Stimulated activated CD8-positive, alpha-beta memory T cell treated with anti-CD3 and anti-CD28 coated beads, Interleukin-4, amount 100 ng/mL, for 48 hours (primary cell): ENCODE data around the gene CFAP54.
"Not testable (repeated sequence)": the region's sequence is repeated elsewhere in the genome, so short reads cannot be mapped to it uniquely, and the experiment has no call there.

ENCODE experiments used
- DNase-seq: peaks from one replicate; pipeline ENCODE4 v3.0.0-alpha.2; 2020

Gene CFAP54, protein sequence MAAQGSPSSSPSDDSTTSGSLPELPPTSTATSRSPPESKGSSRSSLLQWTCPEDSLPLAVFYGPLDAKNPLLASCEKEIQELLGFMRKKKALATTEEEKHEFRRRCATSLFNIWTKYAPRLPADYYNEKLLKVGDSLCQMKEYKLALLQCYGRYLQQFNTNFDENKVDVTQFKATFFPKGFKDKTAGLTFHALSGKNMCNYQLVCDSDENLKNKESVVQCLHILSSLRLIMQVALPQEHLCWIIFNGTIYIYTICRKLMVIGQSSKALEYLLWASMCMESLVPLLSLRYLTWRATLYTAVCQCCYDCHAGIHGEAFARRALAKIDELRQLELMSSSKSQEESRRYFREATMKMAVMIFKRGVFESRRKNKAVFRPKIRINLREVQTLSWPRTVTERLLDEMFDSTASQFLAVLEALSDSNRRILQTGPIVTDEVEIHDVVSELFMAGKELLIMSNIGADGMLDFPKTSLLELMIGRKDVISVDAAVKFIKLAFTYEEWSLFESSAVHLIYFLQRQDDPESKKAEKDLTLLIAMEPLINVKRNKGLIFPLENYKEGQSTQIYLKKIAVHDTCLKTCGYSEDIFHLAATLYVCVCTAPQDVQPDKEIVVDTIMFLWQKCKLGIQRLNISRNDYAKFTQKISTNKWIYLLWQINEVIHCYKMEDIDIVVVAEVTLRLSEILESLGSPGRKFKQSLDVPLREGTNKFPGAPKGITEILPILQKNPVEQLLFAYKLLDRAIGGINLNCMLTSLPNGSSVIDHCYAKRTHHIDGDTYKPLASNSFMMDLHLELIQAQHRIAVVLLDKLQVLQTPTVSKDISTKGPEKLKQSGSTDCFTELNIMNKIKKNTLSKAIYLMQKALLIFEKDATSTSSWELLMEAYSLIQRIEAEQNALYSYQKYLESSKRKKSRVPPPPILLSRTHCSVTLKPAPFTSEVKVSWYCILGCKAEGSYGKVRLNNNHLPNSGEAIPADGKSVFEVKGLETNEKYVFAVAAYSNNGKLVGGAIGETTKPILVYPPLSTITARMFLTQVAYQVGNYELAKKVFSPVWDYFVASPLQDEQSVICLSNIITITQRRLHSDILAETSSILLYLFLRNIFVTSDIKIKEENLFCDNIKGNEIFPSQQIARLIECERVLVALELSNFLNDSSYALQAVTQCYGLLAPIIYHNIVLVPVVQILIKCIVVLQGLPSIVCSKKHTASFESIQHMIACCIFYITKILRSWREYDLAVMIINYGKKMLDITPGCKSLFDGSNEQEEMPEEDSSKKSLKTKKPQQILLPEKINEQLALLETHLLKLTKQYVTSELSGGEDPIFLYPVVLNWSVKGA (N-terminal part only)

DNA sequence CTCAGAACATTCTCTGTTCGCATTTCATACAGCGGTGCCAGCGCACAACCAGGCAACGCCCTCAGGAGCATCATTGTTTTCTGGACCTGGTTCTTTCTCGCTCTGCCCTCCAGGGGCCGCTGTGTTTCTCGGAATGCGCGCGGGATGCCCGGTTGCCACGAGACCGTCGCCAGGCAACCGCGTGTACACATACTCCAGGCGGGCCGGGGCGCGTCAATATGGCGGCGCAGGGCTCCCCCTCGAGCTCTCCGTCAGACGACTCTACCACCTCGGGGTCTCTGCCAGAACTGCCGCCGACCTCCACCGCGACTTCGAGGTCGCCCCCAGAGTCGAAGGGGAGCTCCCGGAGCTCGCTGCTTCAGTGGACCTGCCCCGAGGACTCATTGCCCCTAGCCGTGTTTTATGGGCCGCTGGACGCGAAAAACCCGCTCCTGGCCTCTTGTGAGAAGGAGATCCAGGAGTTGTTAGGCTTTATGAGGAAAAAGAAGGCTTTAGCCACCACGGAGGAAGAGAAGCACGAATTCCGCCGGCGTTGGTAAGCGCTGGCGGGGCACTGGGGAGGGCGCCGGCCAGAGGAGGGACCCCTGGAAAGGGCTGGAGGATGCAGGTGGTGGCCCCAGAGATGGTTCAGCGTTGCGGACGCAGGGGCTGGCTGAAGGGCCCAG, at the start of gene CFAP54:
Gene CFAP54, plus strand, starts transcription at position 186 of the 665 bp plus-strand sequence. Its CDS starts 33 bp downstream, at position 219.
- peak; percentile 94 for DNase-seq

DNA sequence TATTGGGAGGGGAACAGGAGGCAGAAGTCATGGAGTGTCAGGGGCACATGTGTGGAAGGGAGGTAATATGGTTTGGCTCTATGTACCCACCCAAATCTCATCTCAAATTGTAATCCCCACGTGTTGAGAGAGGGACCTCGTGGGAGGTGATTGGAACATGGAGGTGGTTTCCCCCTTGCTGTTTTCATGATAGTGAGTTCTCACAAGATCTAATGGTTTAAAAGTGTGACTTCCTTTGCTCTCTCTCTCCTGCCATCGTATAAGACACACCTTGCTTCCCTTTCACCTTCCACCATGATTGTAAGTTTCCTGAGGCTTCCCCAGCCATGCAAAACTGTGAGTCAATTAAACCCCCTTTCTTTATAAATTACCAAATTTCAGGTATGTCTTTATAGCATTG, 47.6 kb upstream of the CFAP54 start:
- DNase-seq = no peak

GRCh38 chr12:96442906-96443305, 46.5 kb upstream of the CFAP54 start:
- no peak for DNase-seq

GRCh38 chr12:96444399-96444798, 45.0 kb upstream of the CFAP54 start:
- DNase-seq = no peak

DNA sequence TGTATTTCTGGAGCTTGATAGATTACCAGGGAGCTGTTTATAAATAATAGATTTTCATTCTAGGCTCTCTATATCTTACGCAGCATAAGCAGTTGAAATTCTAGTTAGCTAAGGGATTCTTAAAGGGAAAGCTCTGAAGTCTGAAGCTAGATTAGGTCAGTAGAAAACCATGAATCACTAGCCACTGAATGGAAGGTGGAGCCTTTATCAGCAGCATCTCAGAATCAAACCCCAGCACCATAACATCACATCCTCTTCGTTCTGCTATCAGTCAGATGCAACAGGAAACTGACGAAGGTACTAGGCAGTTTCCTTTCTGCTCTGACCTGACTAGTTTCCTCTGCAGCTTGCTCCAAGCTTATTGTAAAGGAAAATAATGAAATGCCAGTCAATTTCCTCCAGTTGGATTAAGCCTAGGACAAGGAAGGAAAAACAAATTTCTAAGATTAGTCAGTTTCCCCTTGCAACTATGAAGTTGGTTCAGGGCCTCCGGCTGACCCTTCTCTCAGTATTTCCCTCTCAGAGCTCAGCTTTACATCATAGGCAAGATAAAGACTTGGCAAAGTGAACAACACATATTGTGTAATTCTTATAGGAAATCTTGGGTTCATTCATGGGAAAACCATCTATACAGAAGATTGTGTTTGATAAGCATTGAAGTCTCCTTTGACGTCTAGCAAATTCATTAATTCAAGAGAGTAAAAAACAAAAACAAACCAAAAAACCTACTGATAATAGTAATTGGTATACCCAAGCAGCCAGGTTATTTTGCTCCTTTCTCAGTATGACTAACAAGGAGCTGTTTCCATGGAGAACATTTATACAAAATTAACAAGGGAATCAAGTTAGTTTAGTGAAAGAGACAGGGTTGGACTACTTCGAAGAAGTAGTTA, 43.4 kb upstream of the CFAP54 start:
- peak; percentile 41 for DNase-seq

DNA sequence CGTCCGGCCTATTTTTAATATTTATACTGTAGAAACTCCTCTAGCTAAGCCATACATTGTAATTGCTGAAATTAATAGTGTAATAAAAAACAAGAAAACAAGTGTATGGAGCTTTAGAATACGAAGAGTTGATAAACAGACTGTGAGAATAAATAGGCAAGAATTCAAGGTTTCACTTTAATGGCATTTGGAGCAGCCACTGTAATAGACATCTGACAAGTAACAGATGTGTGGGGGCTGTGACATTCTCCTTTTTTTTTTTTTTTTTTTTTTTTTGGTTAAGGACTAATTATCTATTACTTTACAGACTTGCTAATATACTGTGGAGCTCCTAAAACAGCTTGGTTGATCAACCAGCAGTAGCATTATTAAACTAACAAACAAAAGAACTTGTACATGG, 42.1 kb upstream of the CFAP54 start:
- no peak for DNase-seq

DNA sequence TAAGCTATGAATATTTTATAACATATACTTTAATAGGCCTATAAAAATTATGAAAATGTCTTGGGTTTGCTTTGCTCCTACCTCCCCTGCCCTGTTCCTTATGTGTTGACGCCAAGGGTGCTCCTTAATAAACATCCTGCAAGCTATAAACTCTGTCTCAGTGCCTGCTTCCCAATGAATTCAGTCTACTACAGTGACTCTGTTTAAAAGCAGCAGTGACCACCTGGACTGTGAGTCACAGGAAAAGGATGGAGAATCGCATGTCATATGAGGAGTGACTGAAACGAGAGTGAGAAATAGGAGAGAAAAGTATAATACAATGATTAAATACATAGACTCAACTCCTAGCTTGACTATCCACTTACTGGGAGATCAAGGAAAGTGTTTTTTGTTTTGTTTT, 41.1 kb upstream of the CFAP54 start:
- no peak for DNase-seq

- no peak for DNase-seq
Observed at GRCh38 chr12:96452261-96452922, 37.0 kb upstream of the CFAP54 start.

GRCh38 chr12:96454396-96454795, 35.0 kb upstream of the CFAP54 start:
- DNase-seq = no peak

DNA sequence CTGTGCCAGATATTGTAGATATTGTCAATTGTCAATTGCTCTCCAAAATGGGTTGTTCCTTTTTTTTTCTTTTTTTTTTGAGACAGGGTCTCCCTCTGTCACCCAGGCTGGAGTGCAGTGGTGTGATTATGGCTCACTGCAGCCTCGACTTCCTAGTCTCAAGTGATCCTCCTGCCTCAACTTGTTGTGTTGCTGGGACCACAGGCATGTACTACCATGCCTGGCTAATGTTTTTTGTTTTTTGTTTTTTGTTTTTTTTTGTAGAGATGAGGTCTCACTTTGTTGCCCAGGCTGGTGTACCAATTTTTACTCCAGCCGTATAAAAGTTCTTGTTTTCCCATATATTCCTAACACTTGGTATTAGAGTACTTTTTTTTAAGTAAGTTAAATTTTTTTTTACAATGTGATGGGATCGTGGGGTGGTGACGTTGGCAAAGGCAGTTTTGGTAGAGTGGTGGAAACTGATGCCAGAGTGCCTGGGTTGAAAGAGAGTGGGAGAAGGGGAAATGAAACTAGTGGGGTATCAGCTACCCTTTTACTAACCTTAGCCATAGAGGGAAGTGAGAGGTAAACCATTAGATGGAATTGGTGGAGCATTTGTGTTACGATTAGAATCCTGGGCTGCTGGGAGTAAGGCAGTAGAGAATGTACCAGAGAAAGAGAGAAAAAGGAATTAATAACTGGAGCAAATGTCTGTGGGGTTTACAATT, 33.0 kb upstream of the CFAP54 start:
- no peak for DNase-seq

DNA sequence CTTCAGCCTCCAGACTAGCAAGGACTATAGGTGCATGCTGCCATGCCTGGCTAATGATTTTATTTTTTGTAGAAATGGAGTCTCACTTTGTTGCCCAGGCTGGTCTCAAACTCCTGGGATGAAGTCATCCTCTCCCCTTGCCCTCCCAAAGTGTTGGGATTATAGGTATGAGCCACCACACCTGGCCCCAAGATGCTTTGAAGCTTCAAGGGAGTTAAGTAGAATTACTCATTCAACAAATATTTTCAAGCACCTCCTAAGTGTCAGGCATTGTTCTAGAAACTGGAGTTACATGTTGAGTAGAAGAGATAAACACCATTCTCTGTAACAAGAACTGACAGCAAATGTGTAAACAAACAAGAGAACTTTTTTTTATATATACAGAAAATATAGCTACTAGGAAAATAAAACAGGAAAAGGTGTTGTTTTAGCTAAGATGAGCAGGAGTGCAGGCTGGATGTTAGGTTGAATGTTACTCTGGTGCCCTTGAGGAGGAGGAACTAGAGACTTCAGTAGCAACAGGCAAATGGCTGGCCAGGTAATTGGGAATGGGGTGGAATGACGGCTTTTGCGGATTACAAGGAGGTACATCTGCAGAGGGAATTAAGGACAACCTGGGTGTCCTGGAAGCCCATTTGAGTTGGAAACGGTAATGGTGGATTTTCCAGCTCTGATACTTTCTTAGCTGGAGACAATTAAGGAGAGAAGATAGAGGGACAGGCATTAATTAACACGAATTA, 32.0 kb upstream of the CFAP54 start:
- DNase-seq = no peak

GRCh38 chr12:96459281-96459680, 30.1 kb upstream of the CFAP54 start:
- DNase-seq = not testable (repeated sequence)

DNA sequence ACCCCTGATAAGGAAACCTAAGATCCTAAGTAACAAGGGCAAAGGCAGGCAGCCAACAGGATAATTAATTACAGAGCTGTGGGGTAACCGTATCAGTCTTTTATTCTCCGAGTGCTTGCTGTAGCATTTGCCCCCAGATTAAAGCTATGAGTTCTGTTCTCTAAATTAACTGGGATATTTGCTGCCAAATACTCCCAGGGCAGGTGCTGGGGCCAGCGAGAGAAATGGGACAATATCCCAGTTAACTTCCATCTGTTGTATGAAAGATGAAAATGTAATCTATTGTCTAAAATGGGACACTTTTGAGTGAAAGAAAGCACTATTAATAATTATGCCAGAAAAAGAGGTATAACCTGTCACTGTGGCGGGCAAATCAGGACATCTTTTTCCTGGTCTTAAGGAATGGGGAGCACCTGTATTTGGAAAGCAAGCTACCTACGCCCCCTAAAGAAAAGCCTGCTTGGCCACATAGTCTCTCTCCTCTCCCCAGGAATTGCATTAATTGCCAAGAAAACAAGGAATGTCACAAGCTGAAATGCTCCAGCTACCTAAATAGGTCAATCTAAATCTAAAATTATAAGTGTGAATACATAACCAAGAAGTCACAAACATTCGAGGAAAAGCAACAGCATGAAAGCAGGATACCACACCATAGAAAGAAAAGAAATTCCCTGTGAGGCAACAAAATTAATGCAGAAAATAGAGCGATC, 26.7 kb upstream of the CFAP54 start:
- DNase-seq = no peak

DNA sequence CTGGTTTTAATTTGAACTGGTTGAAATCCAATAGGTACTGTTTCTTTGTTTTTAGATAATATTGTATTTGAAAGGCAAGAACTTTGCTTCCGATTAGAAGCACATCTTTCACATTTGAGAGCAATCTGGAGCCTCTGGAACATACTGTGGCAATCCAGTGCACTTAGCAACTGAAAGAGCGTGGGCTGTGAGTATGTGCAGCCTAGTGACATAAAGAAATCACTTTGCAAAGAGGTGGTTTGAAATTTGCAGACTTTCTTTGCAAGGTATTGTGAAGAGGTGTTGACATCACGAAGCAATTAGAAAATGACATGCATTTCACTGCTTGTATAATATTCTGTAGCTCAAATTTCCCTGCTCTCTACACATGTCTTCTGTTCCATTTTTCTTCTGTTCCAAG, 23.5 kb upstream of the CFAP54 start:
- no peak for DNase-seq

- DNase-seq = no peak
Observed at GRCh38 chr12:96466939-96467751, 22.2 kb upstream of the CFAP54 start.

DNA sequence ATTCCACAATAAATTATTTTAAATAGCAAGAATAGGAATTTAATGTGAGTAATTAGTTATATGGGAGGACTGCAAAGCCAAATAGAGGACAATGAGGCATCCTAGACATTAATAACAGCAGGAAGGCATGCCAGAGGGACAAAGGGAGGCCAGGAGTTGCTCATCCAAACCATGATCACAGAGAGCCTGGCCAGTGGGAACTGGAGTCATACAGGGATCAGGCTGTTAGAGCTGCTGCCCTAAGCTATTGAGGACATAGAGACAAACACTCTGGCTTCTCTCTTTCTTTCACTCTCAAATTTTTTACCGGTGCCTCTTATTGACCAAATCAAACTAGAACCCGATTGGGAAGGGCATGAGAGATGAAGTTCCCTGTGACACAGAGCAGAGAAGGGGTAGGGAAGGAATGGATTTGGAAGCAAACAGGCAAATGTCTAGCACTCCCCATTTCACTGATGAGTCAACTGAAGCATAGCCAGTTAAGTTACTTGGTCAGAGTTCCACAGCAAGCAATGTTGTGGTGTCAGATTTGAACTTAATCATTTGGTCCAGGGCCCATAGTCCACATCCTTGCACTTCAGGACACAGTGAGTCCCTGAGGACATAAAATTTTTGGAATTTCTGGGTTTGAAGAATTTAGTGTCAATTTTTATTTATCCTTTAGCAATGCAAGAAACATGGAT, 17.9 kb upstream of the CFAP54 start:
- DNase-seq = no peak

DNA sequence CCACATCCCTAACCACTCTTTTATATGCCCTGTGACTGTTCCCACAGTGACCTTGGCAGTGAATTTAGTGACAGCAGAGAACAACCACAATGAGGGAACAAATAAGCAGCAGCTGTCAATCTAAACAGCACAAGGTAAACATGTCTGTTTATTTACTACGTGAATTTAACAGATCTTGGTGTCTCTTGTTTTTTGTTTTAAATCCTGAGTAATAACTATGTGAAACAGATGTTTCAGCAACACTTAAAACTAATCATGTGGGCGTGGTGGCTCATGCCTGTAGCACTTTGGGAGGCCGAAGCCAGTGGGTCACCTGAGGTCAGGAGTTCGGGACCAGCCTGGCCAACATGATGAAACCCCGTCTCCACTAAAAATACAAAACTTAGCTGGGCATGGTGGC, 17.0 kb upstream of the CFAP54 start:
- no peak for DNase-seq
